ENCODE results near the gene TBP. TPM values are rescaled to one million over a fixed set of nuclear protein-coding genes. Genes with fewer than 3 reads are reported as not detected.

TBP gene
- total and polyA plus RNA-seq, 2 of the 13 experiments (the other 11 are each of a cell fraction or from before 2014, with no cell fraction given) = 21.7 to 28.1 TPM

- in situ Hi-C loops (cut with HindIII; ENCODE audit: extremely low pct_ligation_motif_present, low pct_unique_long_range_greater_than_20kb) = no loop called here
- peak overlapping the region; percentile 93 to 97 (median 96) for H3K4me3 ChIP-seq (replicated peaks in 1 of 3; ENCODE audit: insufficient read depth in 1 of 3, low read depth in 2 of 3, low read length in 3 of 3)
- H3K79me2 ChIP-seq (ENCODE audit: insufficient read depth, low read length) = peaks cover 16% of the 10 kb centered on the region
- peak overlapping the region; percentile 45 for H2AFZ ChIP-seq (ENCODE audit: low read length)
- H3K9ac ChIP-seq (ENCODE audit: insufficient read depth, low read depth, low read length) = peak overlapping the region; percentile 90
- ChIA-PET CTCF (ENCODE audit: low intra/inter-chr PET ratio, low total read pairs) (no interaction called here), POLR2A (interaction anchor here (0.6 to 2.0 kb wide), 6 partner anchors 10 to 786 kb away, joined by 3 to 20 read pairs (median 4); partner anchors contain the start of gene TBP)
- H3K27ac ChIP-seq (ENCODE audit: extremely low read length, insufficient read depth, low read length) = peak overlapping the region; percentile 79
- FAIRE-seq (no peak), DNase-seq (ENCODE audit: low spot score) (no peak), ATAC-seq (peak; percentile 12)
- peaks cover 25% of the 10 kb centered on the region for H3K4me1 ChIP-seq (ENCODE audit: insufficient read depth, low read length)
- peak overlapping the region; percentile 86 for H3K4me2 ChIP-seq (ENCODE audit: low read depth, low read length)
- H3K9me3 ChIP-seq (ENCODE audit: low read length) = peaks cover 6% of the 10 kb centered on the region
- intact Hi-C loops (cut with micrococcal nuclease; ENCODE audit: unreplicated experiment) = loop anchor here (1.0 kb wide), 1 partner anchor 31 kb away; the partner anchor contains the start of gene TBP
- 3% methylated on average over 6 of the region's 6 CpGs for WGBS (ENCODE audit: low lambda C conversion rate)
- no peaks in the 10 kb centered on the region for H4K20me1 ChIP-seq (ENCODE audit: insufficient read depth, low read length)
- H3K27me3 ChIP-seq (ENCODE audit: control insufficient read depth in 1 of 2, insufficient read depth in 2 of 2, low read length in 2 of 2) = no peaks in the 10 kb centered on the region; a peak in 1 of 5 replicates
- peaks cover 4 to 20% of the 10 kb centered on the region in 2 experiments; a peak in 4 of 5 replicates for H3K36me3 ChIP-seq (replicated peaks in 1 of 2; ENCODE audit: control insufficient read depth in 1 of 2, insufficient read depth in 2 of 2, low read length in 2 of 2)
- BruUV-seq (replicated peaks) = TSS peak; percentile 83
- TF ChIP-seq ZFP36L1 (CRISPR knock-in tag; IDR thresholded peaks at IDR 0.05) (peak; percentile 6; the same call in 1 of the 2 replicates), ZNF878 (CRISPR knock-in tag; IDR thresholded peaks at IDR 0.05) (0 out of 2 replicates have a peak, but pooled peaks have one; percentile 58), TFE3 (CRISPR knock-in tag; IDR thresholded peaks at IDR 0.05) (no peak), ZFP90 (CRISPR knock-in tag; IDR thresholded peaks at IDR 0.05; ENCODE audit: borderline replicate concordance) (0 out of 2 replicates have a peak, but pooled peaks have one; percentile 20), NAIF1 (CRISPR knock-in tag; IDR thresholded peaks at IDR 0.05; ENCODE audit: borderline replicate concordance) (no peak), KLF11 (CRISPR knock-in tag; IDR thresholded peaks at IDR 0.05) (no peak), RXRB (CRISPR knock-in tag; IDR thresholded peaks at IDR 0.05; ENCODE audit: borderline replicate concordance) (no peak), ZNF747 (CRISPR knock-in tag; IDR thresholded peaks at IDR 0.05; ENCODE audit: borderline replicate concordance) (0 out of 2 replicates have a peak, but pooled peaks have one; percentile 4), PHF21A (CRISPR knock-in tag; IDR thresholded peaks at IDR 0.05) (peak; percentile 8; the same call in 1 of the 2 replicates), ZNF775 (CRISPR knock-in tag; IDR thresholded peaks at IDR 0.05; ENCODE audit: borderline replicate concordance) (no peak), ZNF781 (CRISPR knock-in tag; IDR thresholded peaks at IDR 0.05; ENCODE audit: borderline replicate concordance, not compliant biosample characterization) (peak; percentile 77), KDM3A (CRISPR knock-in tag; IDR thresholded peaks at IDR 0.05; ENCODE audit: low read depth) (no peak), ZFP82 (CRISPR knock-in tag; IDR thresholded peaks at IDR 0.05; ENCODE audit: borderline replicate concordance) (peak; percentile 8; the same call in 1 of the 2 replicates), ZEB1 (IDR thresholded peaks at IDR 0.05; ENCODE audit: insufficient replicate concordance, low read depth) (peak; percentile 36), NR2F2 (IDR thresholded peaks at IDR 0.05; ENCODE audit: borderline replicate concordance, low read depth) (peak; percentile 14; the same call in 1 of the 2 replicates), POGZ (CRISPR knock-in tag; IDR thresholded peaks at IDR 0.05) (no peak), ZNF281 (CRISPR knock-in tag; IDR thresholded peaks at IDR 0.05; ENCODE audit: borderline replicate concordance) (no peak), EZH2 (conservative IDR thresholded peaks at IDR 0.05; ENCODE audit: low read depth, low read length) (no peak)
- TF ChIP-seq, protein P1, sequence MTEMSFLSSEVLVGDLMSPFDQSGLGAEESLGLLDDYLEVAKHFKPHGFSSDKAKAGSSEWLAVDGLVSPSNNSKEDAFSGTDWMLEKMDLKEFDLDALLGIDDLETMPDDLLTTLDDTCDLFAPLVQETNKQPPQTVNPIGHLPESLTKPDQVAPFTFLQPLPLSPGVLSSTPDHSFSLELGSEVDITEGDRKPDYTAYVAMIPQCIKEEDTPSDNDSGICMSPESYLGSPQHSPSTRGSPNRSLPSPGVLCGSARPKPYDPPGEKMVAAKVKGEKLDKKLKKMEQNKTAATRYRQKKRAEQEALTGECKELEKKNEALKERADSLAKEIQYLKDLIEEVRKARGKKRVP (CRISPR knock-in tag; IDR thresholded peaks at IDR 0.05) = no peak
Measured at GRCh38 chr6:170584954-170585498, 30.9 kb downstream of the TBP start.

All from HepG2 (cell line).